K562 (cell line): ENCODE data around the gene UBE2D2. TPM values are rescaled to one million over a fixed set of nuclear protein-coding genes. Genes with fewer than 3 reads are reported as not detected.

Experiments
- ATF1 ChIP-seq, 2 experiments: fragments of 450-650 bp in 1 of 2; IDR thresholded peaks; 2 replicates each; pipeline ENCODE4 v1.6.1; 2016; ENCODE audit warnings: missing compliant biosample characterization in 1 of 2, missing genetic modification characterization in 1 of 2
- CCNT2 ChIP-seq: IDR thresholded peaks from 2 replicates; pipeline ENCODE4 v1.6.1; 2011; ENCODE audit warnings: borderline replicate concordance, low read depth, mild to moderate bottlenecking, moderate library complexity, mixed read lengths, low read length; ENCODE audit not compliant: insufficient read length; ENCODE audit errors: extremely low read depth
- DACH1 ChIP-seq: fragments of 450-650 bp; IDR thresholded peaks from 2 replicates; pipeline ENCODE4 v1.6.1; 2018; ENCODE audit not compliant: partially characterized antibody
- HCFC1 ChIP-seq: IDR thresholded peaks from 2 replicates; pipeline ENCODE4 v1.6.1; 2012; ENCODE audit warnings: low read depth, low read length, improper control_type of control experiment
- HMGN3 ChIP-seq: IDR thresholded peaks from 2 replicates; pipeline ENCODE4 v1.6.1; 2011; ENCODE audit warnings: borderline replicate concordance, low read depth, mild to moderate bottlenecking, mixed read lengths, low read length; ENCODE audit not compliant: insufficient read length; ENCODE audit errors: extremely low read depth
- MAZ ChIP-seq, 2 experiments: fragments of 450-650 bp in 1 of 2; sonication (generic) in 1 of 2; formaldehyde crosslinking; IDR thresholded peaks in 1 of 2; conservative IDR thresholded peaks in 1 of 2; 2 replicates each; pipeline versions ENCODE4 v1.4.0 to v1.5.0; 2020; ENCODE audit warnings: mild to moderate bottlenecking in 1 of 2, missing genetic modification reagents in 1 of 2
- MTA3 ChIP-seq: fragments of 450-650 bp; formaldehyde crosslinking; IDR thresholded peaks from 2 replicates; pipeline ENCODE4 v1.6.1; 2017; ENCODE audit warnings: mild to moderate bottlenecking, borderline replicate concordance
- MYBL2 ChIP-seq, 2 experiments: fragments of 450-650 bp in 1 of 2; sonication (generic) in 1 of 2; formaldehyde crosslinking in 1 of 2; IDR thresholded peaks; 2 replicates each; pipeline versions ENCODE4 v1.6.1 to v1.8.1; 2017 to 2022; ENCODE audit warnings: borderline replicate concordance in 1 of 2, inconsistent platforms in 1 of 2, low read depth in 1 of 2, mild to moderate bottlenecking in 1 of 2, missing genetic modification reagents in 1 of 2, moderate library complexity in 1 of 2
- POLR2G ChIP-seq: fragments of 200-400 bp; formaldehyde crosslinking; IDR thresholded peaks from 2 replicates; pipeline ENCODE4 v1.6.1; 2017; ENCODE audit warnings: low read depth, mild to moderate bottlenecking, antibody characterized with exemption, low read length, moderate library complexity
- RBFOX2 ChIP-seq: fragments of 200-400 bp; formaldehyde crosslinking; IDR thresholded peaks from 2 replicates; pipeline ENCODE4 v1.6.1; 2017; ENCODE audit warnings: low read depth, mild to moderate bottlenecking, low read length, moderate library complexity
- RBM14 ChIP-seq: fragments of 200-400 bp; formaldehyde crosslinking; IDR thresholded peaks from 2 replicates; pipeline ENCODE4 v1.6.1; 2018; ENCODE audit warnings: low read depth, mild to moderate bottlenecking, low read length, moderate library complexity, borderline replicate concordance; ENCODE audit not compliant: insufficient read depth
- SMARCC2 ChIP-seq: fragments of 450-650 bp; IDR thresholded peaks from 2 replicates; pipeline ENCODE4 v1.6.1; 2017; ENCODE audit warnings: antibody characterized with exemption, moderate library complexity, mild to moderate bottlenecking, low read depth
- SP1 ChIP-seq: sonication (generic); formaldehyde crosslinking; IDR thresholded peaks from 2 replicates; pipeline ENCODE4 v1.8.1; 2022; ENCODE audit warnings: mild to moderate bottlenecking, missing genetic modification reagents
- TSC22D4 ChIP-seq: fragments of 450-650 bp; IDR thresholded peaks from 2 replicates; pipeline ENCODE4 v1.6.1; 2016; ENCODE audit warnings: missing genetic modification characterization, missing biosample characterization, control low read depth
- YBX1 ChIP-seq: fragments of 450-650 bp; IDR thresholded peaks from 2 replicates; pipeline ENCODE4 v1.7.1; 2016; ENCODE audit warnings: mild to moderate bottlenecking
- ZFX ChIP-seq: sonication (generic); formaldehyde crosslinking; IDR thresholded peaks from 2 replicates; pipeline ENCODE4 v1.8.0; 2022; ENCODE audit warnings: mild to moderate bottlenecking, missing genetic modification reagents, moderate library complexity
- ZSCAN29 ChIP-seq: fragments of 450-650 bp; IDR thresholded peaks from 2 replicates; pipeline ENCODE4 v1.6.1; 2017
- polyA plus RNA-seq, 8 experiments: library from polyadenylated mRNA; depleted of rRNA in 4 of 8; stranded (reverse) in 5 of 8; unstranded in 3 of 8; fragments of >200 nt; fragmentation: Nextera tagmentation in 2 of 8; fragmentation: Illumina TruSeq in 1 of 8; extraction: Ambion mirVana in 2 of 8; extraction: Trizol in 1 of 8; gene quantifications; 2 replicates each; pipeline versions ENCODE4 v1.2.1 to v1.2.3, GENCODE V29; 2011 to 2014; ENCODE audit warnings: inconsistent platforms in 1 of 8, missing spikeins in 1 of 8
- total RNA-seq, 7 experiments: library from RNA; depleted of rRNA in 6 of 7; stranded (reverse); fragments of >200 nt in 6 of 7; fragmentation: Illumina TruSeq in 2 of 7; extraction: Trizol in 2 of 7; gene quantifications; 2 replicates each; pipeline versions ENCODE4 v1.2.1 to v1.2.3, GENCODE V29; 2011 to 2021; ENCODE audit warnings: low replicate concordance in 1 of 7
- TF ChIP-seq, protein P1 (sequence below): sonication (generic); formaldehyde crosslinking; IDR thresholded peaks from 2 replicates; pipeline ENCODE4 v1.8.1; 2023; ENCODE audit warnings: mild to moderate bottlenecking, missing genetic modification reagents
- TF ChIP-seq, protein P2 (sequence below): fragments of 450-650 bp; IDR thresholded peaks from 2 replicates; pipeline ENCODE4 v1.6.1; 2016; ENCODE audit warnings: low read depth, mild to moderate bottlenecking, moderate library complexity
- TF ChIP-seq, protein P3 (sequence below): fragments of 200-800 bp; sonication (Bioruptor generic); IDR thresholded peaks from 2 replicates; pipeline ENCODE4 v1.6.1; 2017; ENCODE audit warnings: missing genetic modification characterization, missing compliant biosample characterization
- TF ChIP-seq, protein P4 (sequence below), 3 experiments: IDR thresholded peaks in 2 of 3; conservative IDR thresholded peaks in 1 of 3; 2 replicates each; pipeline ENCODE4 v1.5.1; 2011 to 2012; ENCODE audit warnings: low read length in 3 of 3, mild to moderate bottlenecking in 3 of 3, control low read depth in 2 of 3, improper control_type of control experiment in 1 of 3, inconsistent platforms in 1 of 3, low read depth in 1 of 3, mixed read lengths in 1 of 3, moderate library complexity in 1 of 3; ENCODE audit not compliant: insufficient read depth in 2 of 3

UBE2D2 gene
- total and polyA plus RNA-seq, 9 of the 15 experiments (the other 6 are each of a cell fraction or from before 2014, with no cell fraction given) = 53.6 to 198 (median 122) TPM

DNA sequence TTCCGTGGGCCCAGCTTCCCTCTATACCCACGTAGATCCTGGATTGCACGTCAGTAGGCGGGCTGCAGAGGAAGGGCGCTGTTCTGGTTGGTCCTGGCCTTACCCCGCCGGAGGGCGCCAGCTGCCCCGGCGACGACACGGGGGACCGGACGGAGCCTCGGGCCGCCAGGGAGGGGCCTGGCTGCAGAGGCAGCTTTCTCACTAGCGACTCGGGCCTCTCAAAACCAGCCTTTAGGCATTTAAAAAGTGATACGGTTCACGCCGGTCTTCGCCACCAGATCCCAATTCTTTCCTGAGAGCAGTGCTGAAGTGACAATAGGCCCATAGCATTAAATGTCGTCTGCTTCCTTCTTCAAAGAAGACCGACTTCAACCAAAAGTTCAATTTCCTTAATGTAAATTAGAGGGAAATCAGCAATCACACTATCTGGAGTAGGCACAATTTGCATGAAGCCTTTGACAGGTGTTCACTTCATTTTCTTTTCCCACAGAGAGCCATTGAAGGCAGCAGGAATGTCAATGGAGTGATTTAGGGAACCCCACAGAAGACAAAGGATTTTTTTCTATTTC lies 17.6 kb upstream of the UBE2D2 start (continued):
- TF ChIP-seq ZSCAN29 (no peak), SP1 (CRISPR knock-in tag) (no peak), RBM14 (no peak), MYBL2 (IDR thresholded peaks at IDR 0.05; ENCODE audit: low read depth) (no peak), MYBL2 (CRISPR knock-in tag; IDR thresholded peaks at IDR 0.05; ENCODE audit: borderline replicate concordance) (no peak), POLR2G (peak; percentile 37; the same call in 1 of the 2 replicates), SMARCC2 (no peak), DACH1 (no peak), ZFX (CRISPR knock-in tag) (peak; percentile 32; the same call in 1 of the 2 replicates), RBFOX2 (peak; percentile 45), ATF1 (CRISPR knock-in tag; IDR thresholded peaks at IDR 0.05) (no peak), ATF1 (tag; IDR thresholded peaks at IDR 0.05) (peak; percentile 79), YBX1 (no peak), CCNT2 (peak; percentile 31), MAZ (CRISPR knock-in tag; conservative IDR thresholded peaks at IDR 0.05 in 1 of 2, IDR thresholded peaks at IDR 0.05 in 1 of 2) (peak; percentile 37 to 85; a peak in 3 of 4 replicates), HCFC1 (peak; percentile 30; the same call in 1 of the 2 replicates), MTA3 (peak; percentile 40; the same call in 1 of the 2 replicates), TSC22D4 (tag) (no peak), HMGN3 (peak; percentile 61)
- TF ChIP-seq, protein P1, sequence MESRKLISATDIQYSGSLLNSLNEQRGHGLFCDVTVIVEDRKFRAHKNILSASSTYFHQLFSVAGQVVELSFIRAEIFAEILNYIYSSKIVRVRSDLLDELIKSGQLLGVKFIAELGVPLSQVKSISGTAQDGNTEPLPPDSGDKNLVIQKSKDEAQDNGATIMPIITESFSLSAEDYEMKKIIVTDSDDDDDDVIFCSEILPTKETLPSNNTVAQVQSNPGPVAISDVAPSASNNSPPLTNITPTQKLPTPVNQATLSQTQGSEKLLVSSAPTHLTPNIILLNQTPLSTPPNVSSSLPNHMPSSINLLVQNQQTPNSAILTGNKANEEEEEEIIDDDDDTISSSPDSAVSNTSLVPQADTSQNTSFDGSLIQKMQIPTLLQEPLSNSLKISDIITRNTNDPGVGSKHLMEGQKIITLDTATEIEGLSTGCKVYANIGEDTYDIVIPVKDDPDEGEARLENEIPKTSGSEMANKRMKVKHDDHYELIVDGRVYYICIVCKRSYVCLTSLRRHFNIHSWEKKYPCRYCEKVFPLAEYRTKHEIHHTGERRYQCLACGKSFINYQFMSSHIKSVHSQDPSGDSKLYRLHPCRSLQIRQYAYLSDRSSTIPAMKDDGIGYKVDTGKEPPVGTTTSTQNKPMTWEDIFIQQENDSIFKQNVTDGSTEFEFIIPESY = peak; percentile 81; the same call in 1 of the 2 replicates
- TF ChIP-seq, protein P2, sequence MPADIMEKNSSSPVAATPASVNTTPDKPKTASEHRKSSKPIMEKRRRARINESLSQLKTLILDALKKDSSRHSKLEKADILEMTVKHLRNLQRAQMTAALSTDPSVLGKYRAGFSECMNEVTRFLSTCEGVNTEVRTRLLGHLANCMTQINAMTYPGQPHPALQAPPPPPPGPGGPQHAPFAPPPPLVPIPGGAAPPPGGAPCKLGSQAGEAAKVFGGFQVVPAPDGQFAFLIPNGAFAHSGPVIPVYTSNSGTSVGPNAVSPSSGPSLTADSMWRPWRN = no peak
- TF ChIP-seq, protein P3, sequence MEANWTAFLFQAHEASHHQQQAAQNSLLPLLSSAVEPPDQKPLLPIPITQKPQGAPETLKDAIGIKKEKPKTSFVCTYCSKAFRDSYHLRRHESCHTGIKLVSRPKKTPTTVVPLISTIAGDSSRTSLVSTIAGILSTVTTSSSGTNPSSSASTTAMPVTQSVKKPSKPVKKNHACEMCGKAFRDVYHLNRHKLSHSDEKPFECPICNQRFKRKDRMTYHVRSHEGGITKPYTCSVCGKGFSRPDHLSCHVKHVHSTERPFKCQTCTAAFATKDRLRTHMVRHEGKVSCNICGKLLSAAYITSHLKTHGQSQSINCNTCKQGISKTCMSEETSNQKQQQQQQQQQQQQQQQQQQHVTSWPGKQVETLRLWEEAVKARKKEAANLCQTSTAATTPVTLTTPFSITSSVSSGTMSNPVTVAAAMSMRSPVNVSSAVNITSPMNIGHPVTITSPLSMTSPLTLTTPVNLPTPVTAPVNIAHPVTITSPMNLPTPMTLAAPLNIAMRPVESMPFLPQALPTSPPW (CRISPR knock-in tag) = peak; percentile 26; the same call in 1 of the 2 replicates
- TF ChIP-seq, protein P4, sequence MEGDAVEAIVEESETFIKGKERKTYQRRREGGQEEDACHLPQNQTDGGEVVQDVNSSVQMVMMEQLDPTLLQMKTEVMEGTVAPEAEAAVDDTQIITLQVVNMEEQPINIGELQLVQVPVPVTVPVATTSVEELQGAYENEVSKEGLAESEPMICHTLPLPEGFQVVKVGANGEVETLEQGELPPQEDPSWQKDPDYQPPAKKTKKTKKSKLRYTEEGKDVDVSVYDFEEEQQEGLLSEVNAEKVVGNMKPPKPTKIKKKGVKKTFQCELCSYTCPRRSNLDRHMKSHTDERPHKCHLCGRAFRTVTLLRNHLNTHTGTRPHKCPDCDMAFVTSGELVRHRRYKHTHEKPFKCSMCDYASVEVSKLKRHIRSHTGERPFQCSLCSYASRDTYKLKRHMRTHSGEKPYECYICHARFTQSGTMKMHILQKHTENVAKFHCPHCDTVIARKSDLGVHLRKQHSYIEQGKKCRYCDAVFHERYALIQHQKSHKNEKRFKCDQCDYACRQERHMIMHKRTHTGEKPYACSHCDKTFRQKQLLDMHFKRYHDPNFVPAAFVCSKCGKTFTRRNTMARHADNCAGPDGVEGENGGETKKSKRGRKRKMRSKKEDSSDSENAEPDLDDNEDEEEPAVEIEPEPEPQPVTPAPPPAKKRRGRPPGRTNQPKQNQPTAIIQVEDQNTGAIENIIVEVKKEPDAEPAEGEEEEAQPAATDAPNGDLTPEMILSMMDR (IDR thresholded peaks at IDR 0.05 in 2 of 3, conservative IDR thresholded peaks at IDR 0.05 in 1 of 3; ENCODE audit: insufficient read depth in 2 of 3, low read depth in 1 of 3, low read length in 3 of 3) = peak; percentile 61 to 86 (median 65)
